NB4 (cell line): ENCODE data around the gene ANKH.

Experiments used
- MYC ChIP-seq: IDR thresholded peaks from 2 replicates; pipeline ENCODE4 v1.6.1; 2011; ENCODE audit warnings: low read depth, low read length
- POLR2A ChIP-seq: IDR thresholded peaks from 2 replicates; pipeline ENCODE4 v1.6.1; 2011; ENCODE audit warnings: mild to moderate bottlenecking; ENCODE audit not compliant: insufficient read length; ENCODE audit errors: extremely low read depth
- TF ChIP-seq, protein P1 (sequence below): IDR thresholded peaks from one replicate; pipeline ENCODE4 v1.5.1; 2012; ENCODE audit warnings: low read depth, low read length

DNA sequence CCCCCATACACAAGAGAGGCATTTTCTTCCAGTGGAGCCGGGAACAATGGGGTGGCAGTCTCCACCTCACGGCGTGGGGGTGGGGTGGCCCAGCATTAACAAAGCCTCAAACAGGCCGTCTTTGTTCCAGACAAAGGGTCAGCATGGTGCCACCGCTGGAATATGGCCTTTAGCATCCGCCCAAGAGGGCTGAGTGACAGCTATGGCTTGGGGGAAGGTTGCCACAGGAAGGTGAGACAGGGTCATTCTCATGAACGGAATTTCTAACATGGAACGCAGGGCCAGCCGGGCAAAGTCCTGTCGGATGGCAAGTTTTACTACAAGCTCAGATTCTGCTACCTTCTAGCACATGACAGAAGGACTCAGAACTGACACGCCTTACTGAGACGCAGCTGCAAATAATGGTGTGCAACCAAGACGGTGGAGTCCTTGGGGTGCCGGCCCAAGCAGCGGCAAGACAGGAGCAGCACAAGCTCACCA is 143.1 kb downstream of the ANKH start:
- TF ChIP-seq, protein P1, sequence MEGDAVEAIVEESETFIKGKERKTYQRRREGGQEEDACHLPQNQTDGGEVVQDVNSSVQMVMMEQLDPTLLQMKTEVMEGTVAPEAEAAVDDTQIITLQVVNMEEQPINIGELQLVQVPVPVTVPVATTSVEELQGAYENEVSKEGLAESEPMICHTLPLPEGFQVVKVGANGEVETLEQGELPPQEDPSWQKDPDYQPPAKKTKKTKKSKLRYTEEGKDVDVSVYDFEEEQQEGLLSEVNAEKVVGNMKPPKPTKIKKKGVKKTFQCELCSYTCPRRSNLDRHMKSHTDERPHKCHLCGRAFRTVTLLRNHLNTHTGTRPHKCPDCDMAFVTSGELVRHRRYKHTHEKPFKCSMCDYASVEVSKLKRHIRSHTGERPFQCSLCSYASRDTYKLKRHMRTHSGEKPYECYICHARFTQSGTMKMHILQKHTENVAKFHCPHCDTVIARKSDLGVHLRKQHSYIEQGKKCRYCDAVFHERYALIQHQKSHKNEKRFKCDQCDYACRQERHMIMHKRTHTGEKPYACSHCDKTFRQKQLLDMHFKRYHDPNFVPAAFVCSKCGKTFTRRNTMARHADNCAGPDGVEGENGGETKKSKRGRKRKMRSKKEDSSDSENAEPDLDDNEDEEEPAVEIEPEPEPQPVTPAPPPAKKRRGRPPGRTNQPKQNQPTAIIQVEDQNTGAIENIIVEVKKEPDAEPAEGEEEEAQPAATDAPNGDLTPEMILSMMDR: no peak
- TF ChIP-seq POLR2A (no peak), MYC (no peak)
